GM19023 (cell line): ENCODE results near the gene ZNF619.
"Not testable (repeated sequence)": the region's sequence is repeated elsewhere in the genome, so short reads cannot be mapped to it uniquely, and the experiment has no call there.

Experiments
- ATAC-seq: cut with Tn5 transposase; IDR thresholded peaks from one replicate; pipeline ENCODE4 v1.9.1; 2021; ENCODE audit warnings: mild to moderate bottlenecking, moderate library complexity; ENCODE audit not compliant: unreplicated experiment

The ZNF619 gene

GRCh38 chr3:40476478-40477470, at the start of gene ZNF619:
Gene ZNF619, plus strand, starts transcription at chr3:40477122. Its CDS starts 858 bp downstream, at chr3:40477980.
- peak; percentile 77 for ATAC-seq

- ATAC-seq: no peak
These were observed 44.1 kb upstream of the ZNF619 start for GRCh38 chr3:40432793-40433192.

- no peak for ATAC-seq
These were observed 39.0 kb upstream of the ZNF619 start for GRCh38 chr3:40437889-40438288.

GRCh38 chr3:40445062-40445461, 31.9 kb upstream of the ZNF619 start:
- ATAC-seq: no peak

- ATAC-seq: no peak
These were observed 31.0 kb upstream of the ZNF619 start for GRCh38 chr3:40445880-40446279.

- no peak for ATAC-seq
These were observed 26.5 kb upstream of the ZNF619 start for GRCh38 chr3:40450438-40450837.

GRCh38 chr3:40451551-40451950, 25.4 kb upstream of the ZNF619 start:
- no peak for ATAC-seq

- ATAC-seq: no peak
These were observed 24.9 kb upstream of the ZNF619 start for GRCh38 chr3:40452057-40452456.

- no peak for ATAC-seq
These were observed 24.4 kb upstream of the ZNF619 start for GRCh38 chr3:40452562-40452875.

- peak; percentile 91 for ATAC-seq
These were observed 23.8 kb upstream of the ZNF619 start for GRCh38 chr3:40452876-40453730.

- no peak for ATAC-seq
These were observed 23.0 kb upstream of the ZNF619 start for GRCh38 chr3:40453933-40454332.

- no peak for ATAC-seq
These were observed 21.6 kb upstream of the ZNF619 start for GRCh38 chr3:40455328-40455727.

- no peak for ATAC-seq
These were observed 20.5 kb upstream of the ZNF619 start for GRCh38 chr3:40456279-40456939.

GRCh38 chr3:40456940-40457823, 19.7 kb upstream of the ZNF619 start, which contains the start of gene RPL14:
Gene RPL14, plus strand, starts transcription at chr3:40457339. Its CDS starts 133 bp downstream, at chr3:40457472.
- ATAC-seq: peak; percentile 67

- ATAC-seq: no peak
These were observed 18.4 kb upstream of the ZNF619 start for GRCh38 chr3:40458473-40458872.

- not testable (repeated sequence) for ATAC-seq
These were observed 16.4 kb upstream of the ZNF619 start for GRCh38 chr3:40460481-40460880.

GRCh38 chr3:40461161-40461560, 15.8 kb upstream of the ZNF619 start:
- ATAC-seq: no peak

GRCh38 chr3:40462838-40463237, 14.1 kb upstream of the ZNF619 start:
- not testable (repeated sequence) for ATAC-seq

- ATAC-seq: no peak
These were observed 13.3 kb upstream of the ZNF619 start for GRCh38 chr3:40463579-40463978.
